Measurements from ENCODE around the gene CNOT4. TPM values are rescaled to one million over a fixed set of nuclear protein-coding genes. Genes with fewer than 3 reads are reported as not detected.
"Not testable (repeated sequence)": the region's sequence is repeated elsewhere in the genome, so short reads cannot be mapped to it uniquely, and the experiment has no call there.

The CNOT4 gene
- total RNA-seq, 1 experiment from 2014 or later = 11.3 TPM

DNA sequence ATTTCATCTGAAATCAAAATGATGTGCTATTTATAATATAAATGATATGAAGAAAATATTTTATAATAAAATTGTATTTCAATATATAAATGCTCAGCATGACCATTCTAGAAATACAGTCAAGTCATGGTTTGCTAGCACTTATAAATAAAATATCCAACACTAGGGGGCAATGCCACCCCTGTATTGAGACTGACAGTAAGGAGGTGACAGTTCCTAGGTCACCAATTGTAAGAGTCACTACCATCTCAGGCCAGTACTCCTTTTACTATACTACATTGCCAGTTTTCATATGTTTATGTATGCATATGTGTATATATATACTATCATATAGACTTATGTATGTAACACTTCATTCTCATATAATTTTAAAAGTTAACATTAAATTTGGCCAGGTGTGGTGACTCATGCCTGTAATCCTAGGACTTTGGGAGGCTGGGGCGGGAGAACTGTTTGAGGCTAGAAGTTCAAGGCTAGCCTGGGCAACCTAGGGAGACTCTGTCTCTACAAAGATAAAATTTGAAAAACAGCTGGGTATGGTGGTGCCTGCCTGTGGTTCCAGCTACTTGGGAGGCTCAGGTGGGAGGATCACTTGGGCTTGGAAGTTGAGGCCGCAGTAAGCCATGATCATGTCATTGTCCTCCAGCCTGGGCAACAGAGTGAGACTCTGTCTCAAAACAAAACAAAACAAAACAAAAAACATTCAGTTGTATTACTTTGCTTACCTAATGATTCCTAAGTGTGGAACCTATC lies 2.4 kb upstream of the CNOT4 start:
- peak; percentile 85 for DNase-seq (ENCODE audit: low spot score)

DNA sequence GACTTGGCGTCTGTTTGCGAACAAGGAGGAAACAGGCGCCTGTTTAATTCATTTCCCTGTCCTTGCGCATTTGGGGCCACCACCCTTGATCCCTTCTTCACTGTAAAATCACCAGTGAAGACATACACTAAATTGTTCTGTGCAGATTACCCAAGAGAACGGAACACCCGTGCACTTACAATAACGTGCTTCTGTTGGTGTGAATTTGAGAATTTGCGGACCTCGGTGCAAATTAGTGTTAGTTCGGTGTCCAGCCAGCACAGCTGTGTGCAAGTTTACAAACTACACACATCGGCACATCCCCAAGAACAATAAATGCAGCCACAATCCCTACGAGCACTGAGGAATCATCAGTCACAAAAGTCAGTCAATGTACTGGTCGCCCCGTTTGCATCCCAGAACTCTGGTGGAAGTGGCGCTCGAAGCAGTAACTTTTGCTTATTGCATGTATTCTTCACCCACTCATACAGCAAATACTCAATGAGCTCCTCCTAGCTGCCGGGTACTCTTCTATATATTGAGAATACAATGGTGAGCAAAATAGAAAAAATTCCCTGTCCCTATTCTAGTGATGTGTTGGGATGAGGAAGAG lies 786 bp upstream of the CNOT4 start:
- DNase-seq (ENCODE audit: low spot score) = peak; percentile 52

DNA sequence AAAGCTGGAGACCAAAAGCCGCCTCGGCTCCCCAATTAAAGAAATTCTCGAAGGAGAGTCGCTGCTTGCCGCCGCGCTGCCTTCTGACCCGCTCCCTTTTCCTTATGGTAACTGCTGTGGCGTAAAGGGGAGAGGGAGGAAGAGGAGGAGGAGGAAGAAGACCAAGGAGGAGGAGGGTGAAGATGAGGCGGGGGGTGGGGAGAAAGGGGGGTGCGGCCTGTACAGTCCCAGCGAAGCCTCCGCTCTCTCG lies 388 bp downstream of the CNOT4 start:
- DNase-seq (ENCODE audit: low spot score) = no peak

DNA sequence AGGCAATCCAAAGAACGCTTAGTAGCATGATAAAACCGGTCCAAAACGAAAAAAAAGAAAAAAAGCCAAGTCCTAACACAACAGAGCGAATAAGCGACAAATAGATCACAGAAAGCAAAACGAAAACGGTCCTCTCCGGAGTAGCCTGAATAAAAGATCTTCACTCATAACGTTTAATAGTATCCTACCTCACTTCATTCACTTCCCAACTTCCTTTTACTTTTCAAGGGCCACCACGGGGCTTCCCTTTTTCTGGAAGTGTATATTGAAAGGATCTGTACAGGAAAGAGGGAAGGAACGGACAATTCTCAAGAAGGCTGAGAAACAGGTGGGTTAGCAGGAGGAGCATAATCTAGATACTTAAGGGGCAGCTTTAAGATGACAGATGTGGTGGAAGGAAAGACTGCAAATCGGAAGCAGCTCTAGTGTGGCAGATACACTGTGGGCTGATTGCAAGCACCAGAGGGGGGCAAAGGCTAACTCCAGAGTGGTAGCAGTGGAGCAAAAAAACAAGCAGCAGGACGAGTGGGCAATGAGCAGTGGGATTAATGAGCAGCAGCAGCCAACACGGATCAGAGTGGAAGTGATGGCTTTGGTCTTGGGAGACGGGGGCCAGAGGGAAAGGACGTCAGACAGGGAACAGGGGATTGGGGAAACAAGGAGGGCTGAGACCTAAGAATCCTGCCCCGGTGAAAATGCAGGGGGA lies 866 bp downstream of the CNOT4 start:
- DNase-seq (ENCODE audit: low spot score) = peak; percentile 57

DNA sequence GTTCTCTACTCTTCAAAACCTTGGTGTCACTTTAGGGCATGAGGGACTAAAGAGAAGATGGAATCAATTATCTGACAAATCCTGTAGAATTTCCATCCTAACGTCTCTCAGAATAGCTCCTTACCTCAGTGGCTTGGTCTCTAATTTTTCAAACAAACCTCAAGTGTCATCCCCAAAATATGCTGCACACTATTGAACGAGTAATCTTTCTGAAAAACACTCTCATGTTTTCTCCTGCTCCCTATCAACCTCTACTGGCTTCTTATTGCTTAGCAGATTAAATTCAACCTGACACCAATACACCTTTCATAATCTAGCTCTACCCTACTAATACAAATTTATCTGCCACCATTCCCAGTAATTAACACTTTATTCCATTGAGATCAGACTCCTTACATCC lies 8.5 kb downstream of the CNOT4 start:
- DNase-seq (ENCODE audit: low spot score) = no peak

DNA sequence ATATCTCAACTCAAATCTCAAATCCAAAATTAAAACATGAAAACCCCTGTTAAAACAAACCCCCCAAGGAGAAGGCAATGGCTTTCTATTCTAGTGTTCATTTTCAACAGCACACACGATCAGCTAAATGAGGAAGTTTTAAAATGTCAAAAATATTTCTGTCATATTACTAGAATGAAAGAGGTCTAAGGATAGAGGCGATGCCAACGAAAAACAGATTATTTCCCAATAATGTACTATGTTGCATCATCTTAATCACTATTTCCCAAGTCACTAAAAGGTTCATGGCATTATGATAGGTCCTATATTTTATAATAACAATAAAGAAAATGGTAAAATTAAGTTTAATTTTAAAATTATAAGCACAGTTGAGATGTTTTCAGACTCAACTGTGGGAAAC lies 10.1 kb downstream of the CNOT4 start:
- no peak for DNase-seq (ENCODE audit: low spot score)

DNA sequence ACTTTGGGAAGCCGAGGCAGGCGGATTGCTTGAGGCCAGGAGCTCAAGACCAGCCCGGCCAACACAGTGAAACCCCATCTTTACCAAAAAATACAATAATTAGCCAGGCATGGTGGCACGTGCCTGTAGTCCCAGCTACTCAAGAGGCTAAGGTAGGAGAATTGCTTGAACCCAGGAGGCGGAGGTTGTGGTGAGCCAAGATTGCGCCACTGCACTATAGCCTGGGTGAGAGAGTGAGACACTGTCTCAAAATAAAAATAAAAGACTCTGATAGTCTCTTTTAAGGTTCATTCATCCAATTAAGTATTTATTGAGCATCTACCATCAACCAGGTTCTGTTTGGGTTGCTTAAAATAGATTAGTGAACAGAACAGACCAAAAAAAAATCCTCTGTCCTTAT lies 12.7 kb downstream of the CNOT4 start:
- DNase-seq (ENCODE audit: low spot score) = not testable (repeated sequence)

DNA sequence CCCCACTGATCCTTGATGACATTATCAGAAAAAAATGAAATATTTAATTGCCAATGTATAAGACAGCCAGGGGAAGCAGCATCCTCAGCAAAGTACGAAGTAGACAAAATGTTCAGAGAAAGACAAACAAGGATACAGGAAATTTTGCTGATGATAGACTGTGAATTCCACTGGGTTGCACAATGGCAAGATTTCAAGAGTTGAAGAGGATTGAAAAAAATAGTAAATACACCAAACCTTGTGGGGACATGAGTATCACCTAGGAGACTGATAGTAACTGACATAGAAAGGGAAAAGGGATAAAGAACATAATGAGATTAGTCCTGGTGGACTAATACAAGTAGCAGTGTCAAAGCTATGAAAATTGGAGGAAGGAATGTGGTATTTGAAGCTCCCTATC lies 16.5 kb downstream of the CNOT4 start:
- DNase-seq (ENCODE audit: low spot score) = no peak

DNA sequence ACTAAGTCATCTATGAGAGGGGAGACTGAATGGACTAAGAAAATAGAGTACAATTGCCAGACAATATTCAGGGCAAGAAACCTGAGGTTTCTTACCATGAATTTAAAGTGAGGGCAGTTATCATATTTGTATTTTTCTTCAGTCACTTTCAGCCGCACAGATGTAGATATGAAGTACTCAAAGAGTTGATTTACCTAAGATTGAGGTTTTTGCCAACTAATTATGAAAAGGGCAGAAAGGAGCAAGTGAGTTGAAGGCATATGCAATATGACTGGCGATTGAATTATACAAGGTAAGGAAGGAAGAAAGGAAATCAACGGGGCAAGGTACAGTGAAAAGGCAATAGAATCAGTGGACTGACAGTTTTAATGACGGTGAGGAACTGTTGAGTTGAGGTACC lies 17.8 kb downstream of the CNOT4 start:
- no peak for DNase-seq (ENCODE audit: low spot score)

DNA sequence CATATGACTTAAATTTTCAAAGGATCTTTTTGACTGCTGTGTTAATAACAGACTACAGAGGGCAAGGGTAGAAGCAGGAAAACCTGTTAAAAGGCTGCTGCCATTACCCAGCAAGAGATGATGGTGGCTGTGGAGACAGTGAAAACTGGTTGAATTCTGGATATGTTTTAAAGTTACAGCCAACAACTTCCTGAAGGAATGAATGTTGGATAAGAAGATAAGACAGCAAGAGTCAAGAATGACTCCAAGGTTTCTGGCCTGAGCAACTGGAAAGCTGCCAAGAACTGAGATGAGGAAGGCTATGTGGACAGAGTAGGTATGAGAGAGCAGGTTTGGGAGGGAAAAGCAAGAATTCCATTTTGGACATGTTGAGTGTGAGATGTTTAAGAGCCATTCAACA lies 19.1 kb downstream of the CNOT4 start:
- DNase-seq (ENCODE audit: low spot score) = peak; percentile 54

DNA sequence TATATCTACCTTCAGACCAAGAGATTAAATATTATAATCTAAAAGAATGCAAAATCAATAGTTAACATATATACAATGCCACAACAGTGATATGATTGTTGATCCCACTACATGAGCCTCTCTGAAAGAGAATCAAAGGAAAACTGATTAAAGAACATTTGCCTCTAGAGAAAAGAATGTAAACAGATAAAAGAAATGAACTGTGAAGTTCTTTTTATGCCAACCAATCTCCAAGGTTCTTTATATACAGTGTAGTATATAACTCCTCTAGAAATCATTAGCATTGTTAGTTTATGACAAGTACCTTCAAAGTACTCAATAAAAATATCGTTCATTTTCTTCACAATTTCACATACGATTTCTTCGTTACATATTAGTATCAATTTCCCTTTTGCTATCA lies 20.1 kb downstream of the CNOT4 start:
- DNase-seq (ENCODE audit: low spot score) = no peak

DNA sequence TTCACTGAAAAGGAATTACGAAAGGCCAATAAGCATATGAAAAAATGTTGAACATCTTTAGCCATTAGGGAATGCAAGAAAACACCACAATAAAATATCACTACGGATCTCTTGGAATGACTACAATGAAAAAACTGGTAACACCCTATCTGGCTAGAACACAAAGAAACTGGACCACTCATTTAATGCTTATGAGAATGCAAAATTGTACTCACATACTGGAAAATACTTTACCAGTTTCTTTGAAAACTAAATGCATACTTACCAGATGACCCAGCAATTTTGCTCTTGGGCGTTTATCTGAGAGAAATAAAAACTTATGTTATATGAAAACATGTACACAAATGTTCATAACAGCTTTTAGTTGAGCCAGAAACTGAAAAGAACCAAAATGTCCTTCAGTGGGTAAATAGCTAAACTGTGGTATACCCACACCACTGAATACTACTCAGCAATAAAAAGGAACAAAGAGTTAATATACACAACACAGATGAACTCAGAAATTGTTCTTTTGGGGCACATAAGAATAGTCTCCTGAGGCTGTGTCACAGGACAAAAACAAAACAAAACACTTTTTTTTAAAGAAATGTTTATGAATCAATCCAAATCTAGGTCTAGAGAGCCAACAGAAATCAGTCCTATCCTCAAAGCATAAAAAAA lies 23.5 kb downstream of the CNOT4 start:
- no peak for DNase-seq (ENCODE audit: low spot score)

DNA sequence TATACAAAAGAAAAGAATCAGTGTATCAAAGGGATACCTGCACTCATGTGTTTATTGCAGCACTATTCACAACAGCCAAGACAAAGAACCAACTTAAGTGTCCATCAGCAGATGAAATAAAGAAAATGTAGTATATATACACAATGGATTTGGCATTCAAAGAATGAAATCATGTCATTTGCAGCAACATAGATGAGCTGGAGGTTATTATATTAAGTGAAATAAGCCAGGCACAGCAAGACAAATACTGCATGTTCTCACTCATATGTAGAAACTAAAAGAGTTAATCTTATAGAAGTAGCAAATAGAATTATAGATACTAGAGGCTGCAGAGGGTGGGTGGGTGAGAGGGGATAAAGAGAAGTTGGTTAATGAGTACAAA lies 28.3 kb downstream of the CNOT4 start:
- DNase-seq (ENCODE audit: low spot score) = no peak

DNA sequence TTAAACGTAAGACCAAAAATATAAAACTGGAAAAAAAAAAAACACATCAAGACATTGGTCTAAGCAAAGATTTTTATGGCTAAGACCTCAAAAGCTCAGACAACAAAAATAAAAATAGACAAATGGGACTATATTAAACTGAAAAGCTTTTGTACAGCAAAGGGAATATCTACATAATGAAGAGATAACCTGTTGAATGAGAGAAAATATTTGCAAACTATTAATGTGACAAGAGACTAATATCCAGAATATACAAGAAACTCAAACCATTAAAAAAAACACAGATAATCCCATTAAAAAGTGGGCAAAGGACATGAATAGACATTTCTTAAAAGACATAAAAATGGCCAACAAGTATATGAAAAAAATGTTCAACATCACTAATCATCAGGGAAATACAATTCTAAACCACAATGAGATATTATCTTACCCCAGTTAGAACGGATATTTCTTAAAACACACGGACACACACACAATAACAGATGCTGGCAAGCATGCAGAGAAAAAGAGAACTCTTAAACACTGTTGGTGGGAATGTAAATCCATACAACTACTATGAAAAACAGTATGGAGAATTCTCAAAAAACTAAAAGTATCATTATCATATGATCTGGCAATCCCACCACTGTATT lies 28.8 kb downstream of the CNOT4 start:
- DNase-seq (ENCODE audit: low spot score) = no peak

DNA sequence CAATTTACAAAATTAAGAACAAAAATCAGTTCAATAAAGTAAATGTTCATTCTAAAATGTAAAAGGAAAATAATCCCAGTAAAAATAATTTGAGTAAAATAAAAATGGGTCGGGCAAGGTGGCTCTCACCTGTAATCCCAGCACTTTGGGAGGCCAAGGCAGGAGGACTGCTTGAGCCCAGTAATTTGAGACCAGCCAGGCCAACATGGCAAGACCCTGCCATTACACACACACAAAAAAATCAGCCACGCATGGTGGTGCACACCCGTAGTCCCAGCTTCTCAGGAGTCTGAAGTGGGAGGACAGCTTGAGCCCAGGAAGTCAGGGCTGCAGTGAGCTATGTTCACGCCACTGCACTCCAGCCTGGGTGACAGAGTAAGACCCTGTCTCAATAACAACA lies 34.4 kb downstream of the CNOT4 start:
- DNase-seq (ENCODE audit: low spot score) = no peak

DNA sequence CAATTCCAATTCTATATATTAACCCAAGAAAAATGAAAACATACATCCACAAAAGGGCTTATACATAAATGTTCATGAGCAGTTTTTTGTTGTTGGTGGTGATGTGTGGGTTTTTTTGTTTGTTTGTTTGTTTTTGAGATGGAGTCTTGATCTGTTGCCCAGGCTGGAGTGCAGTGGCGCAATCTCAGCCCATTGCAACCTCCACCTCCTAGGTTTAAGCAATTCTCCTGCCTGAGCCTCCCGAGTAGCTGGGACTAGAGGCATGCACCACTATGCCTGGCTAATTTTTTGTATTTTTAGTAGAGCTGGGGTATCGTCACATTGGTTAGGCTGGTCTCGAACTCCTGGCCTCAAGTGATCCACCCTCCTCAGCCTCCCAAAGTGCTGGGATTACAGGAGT lies 40.2 kb downstream of the CNOT4 start:
- not testable (repeated sequence) for DNase-seq (ENCODE audit: low spot score)

DNA sequence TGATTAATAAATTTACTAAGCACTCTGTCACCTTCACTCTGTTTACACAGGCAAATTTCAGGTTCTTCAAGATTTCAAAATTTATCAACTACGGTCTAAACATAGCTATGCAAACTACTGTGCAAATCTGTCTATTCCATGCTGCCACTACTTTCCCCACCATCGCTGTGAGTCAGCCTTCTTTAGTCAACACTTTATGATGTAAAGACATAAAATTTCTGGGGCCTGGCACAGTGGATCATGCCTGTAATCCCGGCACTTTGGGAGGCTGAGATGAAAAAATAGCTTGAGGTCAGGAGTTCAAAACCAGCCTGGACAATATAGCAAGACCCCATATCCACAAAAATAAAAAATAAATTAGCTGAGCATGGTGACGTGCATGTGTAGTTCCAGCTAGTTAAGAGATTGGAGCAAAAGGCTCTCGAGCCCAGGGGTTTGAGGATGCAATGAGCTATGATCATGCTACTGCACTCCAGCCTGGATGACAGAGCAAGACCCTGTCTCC lies 42.6 kb downstream of the CNOT4 start:
- DNase-seq (ENCODE audit: low spot score) = peak; percentile 35

DNA sequence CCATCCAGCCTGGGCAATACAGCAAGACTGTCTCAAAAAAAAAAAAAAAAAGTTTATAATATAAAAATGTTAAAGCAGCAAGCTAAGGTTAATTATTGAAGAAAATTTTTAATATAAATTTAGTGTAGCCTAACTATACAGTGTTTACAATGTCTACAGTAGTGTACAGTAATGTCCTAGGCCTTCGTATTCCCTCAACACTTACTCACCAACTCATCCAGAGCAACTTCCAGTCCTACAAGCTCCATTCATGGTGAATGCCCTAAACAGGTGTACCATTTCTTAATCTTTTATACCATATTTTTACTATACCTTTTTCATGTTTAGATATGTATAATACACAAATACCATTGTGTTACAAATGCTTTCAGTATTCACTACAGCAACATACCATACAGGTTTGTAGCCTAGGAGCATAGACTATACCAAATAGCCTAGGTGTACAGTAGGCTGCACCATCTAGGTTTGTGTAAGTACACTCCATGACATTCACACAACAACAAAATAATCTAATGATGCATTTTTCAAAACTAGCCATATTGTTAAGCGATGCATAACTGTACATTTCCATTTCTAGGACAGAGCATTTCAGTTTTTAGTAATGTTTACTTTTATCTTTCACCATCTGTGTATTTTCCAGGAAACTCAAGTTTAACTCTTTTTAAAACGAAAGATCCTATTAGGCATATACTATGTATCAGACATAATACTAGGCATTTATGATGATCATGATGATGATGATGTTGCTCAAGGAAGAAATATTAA lies 43.3 kb downstream of the CNOT4 start:
- DNase-seq (ENCODE audit: low spot score) = peak; percentile 11

DNA sequence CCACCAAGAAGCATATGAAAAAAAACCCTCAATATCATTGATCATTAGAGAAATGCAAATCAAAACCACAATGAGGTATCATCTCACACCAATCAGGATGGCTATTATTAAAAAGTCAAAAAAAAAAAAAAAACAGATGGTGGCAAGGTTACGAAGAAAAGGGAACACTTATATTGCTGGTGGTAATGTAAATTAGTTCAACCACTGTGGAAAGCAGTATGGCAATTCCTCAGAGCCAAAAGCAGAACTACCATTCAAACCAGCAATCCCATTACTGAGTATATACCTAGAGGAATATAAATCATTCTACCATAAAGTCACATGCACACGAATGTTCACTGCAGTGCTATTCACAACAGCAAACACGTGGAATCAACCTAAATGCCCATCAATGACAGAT lies 46.0 kb downstream of the CNOT4 start:
- no peak for DNase-seq (ENCODE audit: low spot score)

DNA sequence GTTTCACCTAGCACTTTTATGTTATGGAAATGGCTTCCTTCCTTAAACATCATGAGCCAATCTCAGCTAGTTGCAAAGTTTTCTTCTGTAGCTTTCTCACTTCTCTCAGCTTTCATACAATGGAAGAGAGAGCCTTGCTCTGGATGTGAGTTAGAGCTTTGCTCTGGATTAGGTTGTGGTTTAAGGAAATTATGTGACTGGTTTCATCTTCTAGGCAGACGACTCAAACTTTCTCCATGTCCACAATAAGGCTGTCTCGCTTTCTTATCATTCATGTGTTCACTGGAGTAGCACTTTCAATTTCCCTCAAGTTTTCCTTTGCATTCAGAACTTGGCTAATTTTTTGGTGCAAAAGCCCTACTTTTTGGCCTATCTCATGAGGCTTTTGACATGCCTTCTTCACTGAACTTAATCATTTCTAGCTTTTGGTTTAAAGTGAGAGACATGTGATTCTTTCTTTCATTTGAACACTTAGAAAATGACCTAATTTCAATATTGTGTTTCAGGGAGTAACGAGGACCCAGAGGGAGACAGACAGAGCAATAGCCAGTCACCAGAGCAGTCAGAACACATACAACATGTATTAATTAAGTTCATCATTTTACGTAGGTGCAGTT lies 49.8 kb downstream of the CNOT4 start:
- DNase-seq (ENCODE audit: low spot score) = no peak

DNA sequence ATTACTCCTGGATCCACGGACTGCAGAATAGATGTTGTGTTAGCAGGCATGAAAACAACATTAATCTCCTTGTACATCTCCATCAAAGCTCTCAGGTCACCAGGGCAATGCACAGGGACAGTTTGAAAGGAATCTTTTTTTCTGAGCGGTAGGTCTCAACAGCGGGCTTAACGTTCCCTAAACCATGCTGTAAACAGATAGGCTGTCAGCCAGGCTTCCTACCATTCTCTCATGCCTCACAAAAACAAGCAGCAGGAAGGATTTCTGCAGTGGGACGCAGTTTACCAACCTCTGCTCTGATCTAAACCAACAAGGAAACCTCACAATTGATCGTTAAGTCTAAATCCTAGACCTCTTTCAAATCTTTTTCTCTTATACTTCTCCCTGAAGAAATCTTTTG lies 50.8 kb downstream of the CNOT4 start:
- DNase-seq (ENCODE audit: low spot score) = no peak

Measured in HT-29 (cell line).